ENCODE data around the gene ZNF410. TPM values are rescaled to one million over a fixed set of nuclear protein-coding genes. Genes with fewer than 3 reads are reported as not detected.

The ZNF410 gene
- total RNA-seq, 2 donors from 2014 or later: 37.8 to 38.7 TPM

DNA sequence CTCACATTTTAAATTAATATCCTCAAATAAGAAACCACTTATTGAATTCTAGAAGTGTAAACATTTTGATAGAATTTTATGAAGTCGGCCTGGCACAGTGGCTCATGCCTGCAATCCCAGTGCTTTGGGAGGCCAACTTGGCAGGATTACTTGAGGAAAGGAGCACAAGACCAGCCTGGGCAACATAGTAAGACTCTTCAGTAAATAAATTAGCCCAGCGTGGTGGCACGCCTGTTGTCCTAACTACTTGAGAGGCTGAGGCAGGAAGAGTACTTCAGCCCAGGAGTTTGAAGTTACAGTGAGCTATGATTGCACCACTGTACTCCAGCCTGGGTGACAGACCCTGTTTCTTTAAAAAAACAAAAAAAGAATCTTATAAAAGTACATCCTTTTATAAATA is 8.9 kb upstream of the ZNF410 start:
- Histone ChIP-seq H3K4me3 (no peak overlapping the region), H3K9ac (ENCODE audit: low read depth in 2 of 2, low read length in 2 of 2) (no peak overlapping the region), H3K9me3 (no peaks in the 10 kb centered on the region), H3K27me3 (no peaks in the 10 kb centered on the region), H3K36me3 (no peaks in the 10 kb centered on the region), H3K4me1 (no peaks in the 10 kb centered on the region), H3K27ac (no peak overlapping the region)
- TF ChIP-seq, protein P1, sequence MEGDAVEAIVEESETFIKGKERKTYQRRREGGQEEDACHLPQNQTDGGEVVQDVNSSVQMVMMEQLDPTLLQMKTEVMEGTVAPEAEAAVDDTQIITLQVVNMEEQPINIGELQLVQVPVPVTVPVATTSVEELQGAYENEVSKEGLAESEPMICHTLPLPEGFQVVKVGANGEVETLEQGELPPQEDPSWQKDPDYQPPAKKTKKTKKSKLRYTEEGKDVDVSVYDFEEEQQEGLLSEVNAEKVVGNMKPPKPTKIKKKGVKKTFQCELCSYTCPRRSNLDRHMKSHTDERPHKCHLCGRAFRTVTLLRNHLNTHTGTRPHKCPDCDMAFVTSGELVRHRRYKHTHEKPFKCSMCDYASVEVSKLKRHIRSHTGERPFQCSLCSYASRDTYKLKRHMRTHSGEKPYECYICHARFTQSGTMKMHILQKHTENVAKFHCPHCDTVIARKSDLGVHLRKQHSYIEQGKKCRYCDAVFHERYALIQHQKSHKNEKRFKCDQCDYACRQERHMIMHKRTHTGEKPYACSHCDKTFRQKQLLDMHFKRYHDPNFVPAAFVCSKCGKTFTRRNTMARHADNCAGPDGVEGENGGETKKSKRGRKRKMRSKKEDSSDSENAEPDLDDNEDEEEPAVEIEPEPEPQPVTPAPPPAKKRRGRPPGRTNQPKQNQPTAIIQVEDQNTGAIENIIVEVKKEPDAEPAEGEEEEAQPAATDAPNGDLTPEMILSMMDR (IDR thresholded peaks at IDR 0.05): no peak
- DNase-seq: no peak
- intact Hi-C loops (cut with DNase I): no loop called here

DNA sequence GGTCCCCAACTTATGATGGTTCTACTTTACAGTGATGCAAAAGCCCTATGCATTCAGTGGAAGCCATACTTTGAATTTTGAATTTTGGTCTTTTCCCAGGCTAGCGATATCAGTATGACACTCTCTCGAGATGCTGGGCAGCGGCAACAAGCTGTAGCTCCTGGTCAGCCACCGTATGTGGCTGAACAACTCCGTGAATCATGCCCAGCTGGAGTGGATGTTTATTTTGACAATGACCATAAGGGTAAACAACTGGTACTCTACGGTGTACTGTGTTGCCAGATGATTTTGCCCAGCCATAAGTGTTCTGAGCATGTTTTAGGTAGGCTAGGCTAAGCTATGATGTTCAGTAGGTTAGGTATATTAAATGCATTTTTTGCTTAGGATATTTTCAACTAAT is 8.2 kb upstream of the ZNF410 start:
- Histone ChIP-seq H3K4me1 (no peaks in the 10 kb centered on the region), H3K27me3 (no peaks in the 10 kb centered on the region), H3K9ac (ENCODE audit: low read depth in 2 of 2, low read length in 2 of 2) (no peak overlapping the region), H3K4me3 (no peak overlapping the region), H3K36me3 (no peaks in the 10 kb centered on the region), H3K9me3 (no peaks in the 10 kb centered on the region), H3K27ac (no peak overlapping the region)
- intact Hi-C loops (cut with DNase I): no loop called here
- TF ChIP-seq, protein P1 (IDR thresholded peaks at IDR 0.05): no peak
- no peak for DNase-seq

DNA sequence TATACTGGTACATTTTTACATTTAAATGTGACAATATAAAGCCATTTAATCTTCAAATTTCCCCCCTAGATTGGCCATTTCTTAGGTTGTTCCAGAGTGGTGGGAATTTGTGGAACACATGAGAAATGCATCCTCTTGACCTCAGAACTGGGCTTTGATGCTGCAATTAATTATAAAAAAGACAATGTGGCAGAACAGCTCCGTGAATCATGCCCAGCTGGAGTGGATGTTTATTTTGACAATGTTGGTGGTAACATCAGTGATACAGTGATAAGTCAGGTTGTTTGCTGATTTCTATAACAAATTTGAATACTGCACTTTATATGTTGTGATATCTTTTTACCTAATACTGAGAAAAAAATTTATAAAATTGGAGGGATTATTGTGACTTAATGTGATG is 7.6 kb upstream of the ZNF410 start:
- no peaks in the 10 kb centered on the region for H3K36me3 ChIP-seq
- H3K27ac ChIP-seq: no peak overlapping the region
- intact Hi-C loops (cut with DNase I): no loop called here
- no peaks in the 10 kb centered on the region for H3K9me3 ChIP-seq
- H3K27me3 ChIP-seq: no peaks in the 10 kb centered on the region
- no peaks in the 10 kb centered on the region for H3K4me1 ChIP-seq
- no peak overlapping the region for H3K4me3 ChIP-seq
- TF ChIP-seq, protein P1 (IDR thresholded peaks at IDR 0.05): no peak
- no peak overlapping the region for H3K9ac ChIP-seq (ENCODE audit: low read depth in 2 of 2, low read length in 2 of 2)
- DNase-seq: no peak

DNA sequence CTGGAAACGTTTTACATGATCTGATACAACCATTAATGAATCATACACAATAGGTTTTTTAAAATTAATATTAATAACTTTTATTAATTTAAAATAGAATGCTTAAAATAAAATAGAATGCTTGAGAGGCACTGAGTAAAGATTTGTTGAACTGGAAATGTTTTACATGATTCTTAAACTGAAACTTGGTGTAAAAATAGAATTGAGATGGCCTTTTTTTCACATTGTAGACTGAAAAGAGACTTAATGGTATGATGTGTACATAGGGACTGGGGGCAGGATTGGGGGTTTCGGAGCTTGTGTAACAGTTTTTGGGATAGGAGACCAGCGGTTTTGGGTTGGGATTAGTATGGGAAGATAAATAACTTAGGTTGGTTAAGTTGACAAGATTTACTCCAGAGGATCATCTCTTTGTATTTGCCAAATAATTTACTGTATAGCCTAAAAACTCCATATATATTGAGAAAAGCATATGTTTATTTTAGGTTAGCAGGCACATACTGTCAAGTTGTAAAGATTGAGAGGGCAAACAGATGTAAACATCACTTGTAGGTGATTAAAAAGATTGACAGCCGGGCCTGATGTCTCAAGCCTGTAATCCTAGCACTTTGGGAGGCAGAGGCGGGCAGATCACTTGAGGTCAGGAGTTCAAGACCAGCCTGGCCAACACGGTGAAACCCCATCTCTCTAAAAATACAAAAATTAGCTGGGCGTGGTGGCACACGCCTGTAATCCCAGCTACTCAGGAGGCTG is 2.0 kb upstream of the ZNF410 start:
- Histone ChIP-seq H3K27ac (no peak overlapping the region), H3K4me3 (no peak overlapping the region), H3K27me3 (no peaks in the 10 kb centered on the region), H3K4me1 (no peaks in the 10 kb centered on the region), H3K9ac (ENCODE audit: low read depth in 2 of 2, low read length in 2 of 2) (no peak overlapping the region), H3K9me3 (no peaks in the 10 kb centered on the region), H3K36me3 (no peaks in the 10 kb centered on the region)
- DNase-seq: no peak
- TF ChIP-seq, protein P1 (IDR thresholded peaks at IDR 0.05): no peak
- intact Hi-C loops (cut with DNase I): no loop called here

DNA sequence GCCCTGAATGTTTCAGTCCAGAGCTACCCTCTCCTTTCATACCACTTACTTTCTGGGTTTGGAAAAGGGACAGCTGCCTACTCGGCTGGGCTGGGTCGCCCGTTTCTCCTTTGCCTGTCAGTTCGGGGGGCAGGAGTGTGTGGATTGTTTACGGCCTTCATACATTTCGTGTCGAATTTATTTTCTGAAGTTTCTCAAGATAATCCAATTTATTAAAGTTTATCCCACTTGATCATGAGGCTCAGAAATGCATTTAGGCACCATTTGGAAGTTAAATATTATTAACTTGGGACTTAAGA is 608 bp downstream of the ZNF410 start:
- intact Hi-C loops (cut with DNase I): no loop called here
- H3K27ac ChIP-seq: peak overlapping the region; percentile 87
- H3K4me3 ChIP-seq: peak overlapping the region; percentile 91
- no peaks in the 10 kb centered on the region for H3K27me3 ChIP-seq
- H3K36me3 ChIP-seq: no peaks in the 10 kb centered on the region
- no peaks in the 10 kb centered on the region for H3K9me3 ChIP-seq
- TF ChIP-seq, protein P1 (IDR thresholded peaks at IDR 0.05): no peak
- H3K4me1 ChIP-seq: no peaks in the 10 kb centered on the region
- peak overlapping the region; percentile 78 to 97 for H3K9ac ChIP-seq (ENCODE audit: low read depth in 2 of 2, low read length in 2 of 2)
- no peak for DNase-seq
